Placental epithelial cell (primary cell): ENCODE data around the gene NXPH3. TPM values are rescaled to one million over a fixed set of nuclear protein-coding genes. Genes with fewer than 3 reads are reported as not detected.

ENCODE experiments used
- total RNA-seq: library from RNA; depleted of rRNA; stranded (reverse); fragments of >200 nt; gene quantifications from 2 replicates; pipeline ENCODE4 v1.2.3, GENCODE V29; 2012

The NXPH3 gene
- 2.0 and 2.1 TPM in 2 replicates for total RNA-seq

DNA sequence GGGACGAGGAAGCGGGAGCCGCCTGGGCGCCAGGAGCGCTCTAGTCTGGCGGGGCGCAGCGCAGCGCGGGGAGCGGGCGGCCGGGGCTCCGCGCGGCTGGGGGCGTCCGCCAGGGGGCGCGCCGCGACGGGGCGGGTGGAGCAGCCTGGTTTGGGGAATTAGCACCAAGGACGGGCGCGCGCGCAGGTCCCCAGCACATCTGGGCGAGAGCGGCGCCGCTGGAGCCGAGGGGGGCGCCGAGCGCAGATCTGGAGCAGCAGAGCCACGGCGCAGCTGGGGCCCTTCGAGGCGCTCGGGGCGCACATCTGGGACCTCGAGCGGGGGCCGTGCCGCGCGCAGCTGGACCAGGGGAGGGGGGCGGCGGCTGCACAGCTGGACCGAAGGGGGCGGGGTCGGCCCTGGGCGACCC is at the start of gene NXPH3:
Gene NXPH3, plus strand, starts transcription at position 193 of the 409 bp plus-strand sequence. CDS start 349 bp downstream, outside the sequence.

Other genes starting within 250 kb of the NXPH3 start
- gene ZNF652, start 213.6 kb upstream of the NXPH3 start, total RNA-seq, result 37.7 and 40.0 TPM in 2 replicates
- 48.3 and 153 TPM in 2 replicates for gene PHB1, start 161.0 kb upstream of the NXPH3 start, total RNA-seq
- gene NGFR, start 80.6 kb upstream of the NXPH3 start, total RNA-seq, result not detected in 2 replicates
- gene SPOP, start 102.2 kb downstream of the NXPH3 start, total RNA-seq, result 61.1 and 69.5 TPM in 2 replicates
- gene SLC35B1, start 132.1 kb downstream of the NXPH3 start, total RNA-seq, result 44.8 and 90.1 TPM in 2 replicates
- gene FAM117A, start 188.3 kb downstream of the NXPH3 start, total RNA-seq, result 2.7 and 3.8 TPM in 2 replicates
- 38.5 and 44.8 TPM in 2 replicates for gene KAT7, start 212.8 kb downstream of the NXPH3 start, total RNA-seq